Activated CD4-positive, alpha-beta memory T cell treated with anti-CD3 and anti-CD28 coated beads, Interleukin-2, amount 10 ng/mL, durations not matched to agents 7 days and 5 days (primary cell): ENCODE measurements around the gene HINT2. TPM values are rescaled to one million over a fixed set of nuclear protein-coding genes. Genes with fewer than 3 reads are reported as not detected.

Experiments used
- CTCF ChIA-PET: fragments of 350-600 bp; sonication (Branson Sonifier 250); formaldehyde crosslinking; loops from one replicate; lab custom pipeline; 2021; ENCODE audit warnings: antibody characterized with exemption, inconsistent platforms; lab: Charles Lee
- POLR2A ChIA-PET: fragments of 350-600 bp; sonication (Branson Sonifier 250); formaldehyde crosslinking; loops from one replicate; lab custom pipeline; 2021; ENCODE audit warnings: antibody characterized with exemption; lab: Charles Lee
- DNase-seq: peaks from one replicate; pipeline ENCODE4 v3.0.0-alpha.2; 2020
- H3K27ac Mint-ChIP-seq: one replicate; pipeline ENCODE4 v1.8.0; 2021; ENCODE audit warnings: mild to moderate bottlenecking, mixed read lengths
- H3K27me3 Mint-ChIP-seq: one replicate; pipeline ENCODE4 v1.8.0; 2021; ENCODE audit warnings: mixed read lengths
- H3K36me3 Mint-ChIP-seq: one replicate; pipeline ENCODE4 v1.8.0; 2021; ENCODE audit warnings: low read depth, mixed read lengths
- H3K4me1 Mint-ChIP-seq: one replicate; pipeline ENCODE4 v1.8.0; 2021; ENCODE audit warnings: mixed read lengths
- H3K4me3 Mint-ChIP-seq: one replicate; pipeline ENCODE4 v1.8.0; 2021; ENCODE audit warnings: mild to moderate bottlenecking, mixed read lengths
- H3K9me3 Mint-ChIP-seq: one replicate; pipeline ENCODE4 v1.8.0; 2021; ENCODE audit warnings: mixed read lengths
- total RNA-seq, 2 experiments: library from RNA; stranded (reverse); gene quantifications; one replicate each; pipeline ENCODE4 v1.2.3, GENCODE V29; 2021

The HINT2 gene
- total RNA-seq, 2 experiments from 2014 or later = 77.8 to 79.2 TPM

DNA sequence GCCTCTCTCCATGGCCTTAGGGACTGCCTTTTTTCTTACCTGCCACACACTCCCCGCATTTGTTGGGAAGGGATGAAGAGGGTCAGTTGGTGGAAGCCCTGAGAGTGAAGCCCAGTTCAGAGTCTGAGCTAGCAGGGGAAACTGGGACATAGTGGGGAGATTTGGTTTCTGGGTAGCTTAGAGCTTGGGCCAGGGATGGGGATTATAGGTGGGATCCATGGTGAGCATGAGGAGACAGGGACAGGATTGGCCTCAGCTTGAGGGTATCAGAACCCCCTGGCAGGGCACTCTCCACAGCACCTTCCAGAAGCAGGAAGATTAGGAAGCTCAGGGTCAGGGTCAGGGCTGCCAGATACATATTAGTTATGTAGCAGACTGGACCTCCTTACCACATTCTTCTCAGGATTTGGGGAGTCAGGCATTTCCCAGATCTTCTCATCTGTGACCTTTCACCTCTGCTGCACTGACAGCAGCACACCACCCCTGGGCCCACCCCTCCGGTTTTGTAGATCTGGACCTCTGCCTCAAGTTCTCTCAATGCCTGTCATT, 37.5 kb upstream of the HINT2 start:
- ChIA-PET CTCF (no interaction called here), POLR2A (no interaction called here)
- Mint-ChIP-seq H3K27ac (no peak overlapping the region), H3K36me3 (no peaks in the 10 kb centered on the region), H3K4me1 (peaks cover 8% of the 10 kb centered on the region), H3K4me3 (no peak overlapping the region), H3K9me3 (no peaks in the 10 kb centered on the region), H3K27me3 (peaks cover 11% of the 10 kb centered on the region)
- no peak for DNase-seq

DNA sequence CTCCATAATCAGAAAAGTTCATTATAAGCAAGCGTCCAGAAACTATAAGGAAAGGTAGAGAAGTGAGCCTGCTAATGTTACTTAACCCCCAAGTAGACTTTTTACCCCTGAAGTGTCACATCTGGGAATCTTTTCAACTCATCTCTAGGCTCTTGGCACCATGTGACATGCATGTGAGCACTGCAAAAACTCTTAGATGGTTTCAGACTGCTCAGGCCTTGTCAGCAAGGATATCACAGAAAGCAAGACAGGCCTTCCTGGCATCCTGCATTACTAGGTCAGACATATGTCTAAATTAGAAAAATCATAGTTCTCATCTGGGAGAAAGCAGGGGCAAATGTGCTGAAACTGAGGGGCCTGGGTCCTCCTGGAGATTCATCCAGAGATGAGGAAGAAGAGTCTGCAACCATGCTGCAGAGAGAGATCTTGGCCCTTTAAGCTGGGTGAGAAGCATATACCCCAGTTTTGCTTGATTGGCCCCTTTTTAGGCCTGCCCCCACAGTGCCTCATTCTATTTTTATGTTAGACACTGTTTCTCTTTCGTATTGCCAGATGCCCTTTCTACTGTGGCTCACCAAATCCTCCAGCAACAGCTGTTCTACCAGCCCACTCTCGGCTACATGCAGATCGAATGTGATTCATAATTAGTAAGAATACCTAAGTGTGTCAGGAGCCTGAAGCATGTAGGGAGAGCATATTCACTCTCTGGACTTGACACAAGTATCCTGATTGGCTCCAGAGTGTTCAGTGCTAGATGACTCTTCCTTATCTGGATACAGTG, 33.1 kb upstream of the HINT2 start:
- H3K36me3 Mint-ChIP-seq = no peaks in the 10 kb centered on the region
- H3K9me3 Mint-ChIP-seq = no peaks in the 10 kb centered on the region
- no peak overlapping the region for H3K4me3 Mint-ChIP-seq
- ChIA-PET CTCF (interaction anchor here (0.6 to 1.7 kb wide), 3 partner anchors 13 to 60 kb away, joined by 3 to 5 read pairs (median 3); no protein-coding TSS in a partner anchor), POLR2A (interaction anchor here (1.2 kb wide), 1 partner anchor 11 kb away, joined by 3 read pairs; no protein-coding TSS in a partner anchor)
- peaks cover 2% of the 10 kb centered on the region for H3K27me3 Mint-ChIP-seq
- peak overlapping the region; percentile 12 for H3K27ac Mint-ChIP-seq
- peaks cover 27% of the 10 kb centered on the region for H3K4me1 Mint-ChIP-seq
- DNase-seq = no peak

DNA sequence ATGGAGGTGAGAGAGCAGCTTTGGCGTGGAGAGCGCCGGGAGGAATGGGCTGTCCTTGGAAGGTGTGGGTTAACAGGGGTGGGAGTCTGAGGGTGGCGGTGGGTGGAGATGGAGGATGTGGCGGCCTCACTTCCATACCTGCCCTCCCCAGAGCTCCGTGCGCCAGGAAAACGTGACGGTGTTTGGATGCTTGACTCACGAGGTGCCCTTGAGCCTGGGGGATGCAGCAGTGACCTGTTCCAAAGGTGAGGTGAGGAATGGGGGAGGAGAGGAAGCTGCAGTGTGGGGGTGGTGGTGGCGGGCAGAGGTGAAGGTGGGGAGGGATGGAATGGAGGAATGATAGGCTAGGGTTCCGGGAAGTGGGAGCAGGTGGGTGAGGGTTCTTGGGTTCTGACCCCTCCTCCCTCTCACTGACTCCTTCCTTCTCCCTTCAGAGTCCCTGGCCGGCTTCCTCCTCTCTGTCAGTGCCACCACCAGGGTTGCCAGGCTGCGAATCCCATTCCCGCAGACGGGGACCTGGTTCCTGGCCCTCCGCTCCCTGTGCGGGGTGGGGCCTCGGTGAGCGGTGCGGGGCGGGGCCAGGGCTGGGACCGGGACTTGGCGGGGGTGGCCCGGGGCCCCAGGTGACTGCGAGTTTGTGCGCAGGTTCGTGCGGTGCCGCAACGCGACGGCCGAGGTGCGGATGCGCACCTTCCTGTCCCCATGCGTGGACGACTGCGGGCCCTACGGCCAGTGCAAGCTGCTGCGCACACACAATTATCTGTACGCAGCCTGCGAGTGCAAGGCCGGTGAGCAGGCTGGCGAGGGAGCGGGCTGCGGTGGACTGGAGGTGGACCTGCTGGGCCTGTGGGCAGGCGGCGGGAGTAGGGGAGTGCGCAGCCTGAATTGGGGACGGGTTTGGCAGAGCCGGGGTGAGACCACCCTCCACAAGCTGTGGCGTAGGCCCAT, 31.3 kb upstream of the HINT2 start:
- Mint-ChIP-seq H3K4me1 (peaks cover 31% of the 10 kb centered on the region), H3K27me3 (peaks cover 2% of the 10 kb centered on the region), H3K36me3 (no peaks in the 10 kb centered on the region), H3K27ac (no peak overlapping the region), H3K4me3 (no peak overlapping the region), H3K9me3 (no peaks in the 10 kb centered on the region)
- POLR2A ChIA-PET = interaction anchor here (0.7 to 1.2 kb wide), 3 partner anchors 10 to 32 kb away, joined by 3 to 4 read pairs (median 3); partner anchors contain the start of gene HINT2
- CTCF ChIA-PET = no interaction called here
- no peak for DNase-seq

DNA sequence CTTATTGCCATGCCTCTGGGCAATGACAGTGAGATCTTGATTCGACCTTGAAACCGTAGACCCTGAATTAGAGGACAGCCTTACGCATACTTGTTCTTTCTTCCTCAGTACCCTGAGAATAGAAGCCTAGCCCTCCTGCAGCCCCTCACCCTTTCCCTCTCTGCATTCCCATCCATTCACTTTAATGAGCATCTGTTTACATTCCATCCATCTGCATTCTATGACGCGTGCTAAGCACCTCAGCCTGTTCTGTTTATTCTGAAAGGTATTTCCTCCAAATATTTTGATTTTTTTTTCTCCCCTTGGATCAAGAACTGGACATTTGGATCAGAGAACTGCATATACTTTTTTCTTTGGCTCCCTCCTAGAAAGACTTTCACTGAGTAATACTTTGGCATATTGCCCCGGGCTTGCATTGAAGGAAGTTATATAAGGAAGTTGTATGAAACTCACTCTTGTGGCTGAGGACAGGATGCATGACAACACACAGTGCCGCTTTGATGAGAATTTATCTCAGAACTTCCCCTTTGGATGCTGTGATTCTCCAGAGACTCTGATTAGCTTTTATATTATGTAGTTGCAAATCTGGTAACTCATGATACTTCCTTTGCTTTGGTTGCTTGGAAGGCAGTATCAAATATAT, 29.9 kb upstream of the HINT2 start:
- H3K36me3 Mint-ChIP-seq = no peaks in the 10 kb centered on the region
- DNase-seq = no peak
- no peak overlapping the region for H3K4me3 Mint-ChIP-seq
- H3K4me1 Mint-ChIP-seq = peaks cover 31% of the 10 kb centered on the region
- CTCF ChIA-PET = no interaction called here
- H3K27me3 Mint-ChIP-seq = no peaks in the 10 kb centered on the region
- no peaks in the 10 kb centered on the region for H3K9me3 Mint-ChIP-seq
- POLR2A ChIA-PET = interaction anchor here (0.6 to 1.2 kb wide), 2 partner anchors 30 to 80 kb away, joined by 3 to 4 read pairs; partner anchors contain the start of gene HINT2
- H3K27ac Mint-ChIP-seq = no peak overlapping the region

DNA sequence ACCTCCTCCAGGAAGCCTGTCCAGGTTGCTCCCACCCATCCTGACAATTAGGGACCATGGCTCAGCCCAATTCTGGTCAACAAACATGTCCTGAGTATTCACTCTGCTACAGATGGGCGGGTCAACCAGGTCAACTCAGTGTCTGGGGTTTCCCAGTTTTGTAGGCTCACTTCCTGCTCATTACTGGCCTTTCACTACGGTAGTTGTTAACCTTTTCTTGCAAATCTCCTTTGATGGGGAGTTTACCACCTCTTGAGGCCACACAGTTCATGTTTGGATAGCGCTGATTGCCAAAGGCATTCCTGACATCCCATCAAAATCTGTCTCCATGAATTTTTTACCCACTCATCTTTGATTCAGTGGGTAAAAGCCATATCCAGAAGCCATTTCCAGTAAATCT, 28.0 kb upstream of the HINT2 start:
- CTCF ChIA-PET = no interaction called here

DNA sequence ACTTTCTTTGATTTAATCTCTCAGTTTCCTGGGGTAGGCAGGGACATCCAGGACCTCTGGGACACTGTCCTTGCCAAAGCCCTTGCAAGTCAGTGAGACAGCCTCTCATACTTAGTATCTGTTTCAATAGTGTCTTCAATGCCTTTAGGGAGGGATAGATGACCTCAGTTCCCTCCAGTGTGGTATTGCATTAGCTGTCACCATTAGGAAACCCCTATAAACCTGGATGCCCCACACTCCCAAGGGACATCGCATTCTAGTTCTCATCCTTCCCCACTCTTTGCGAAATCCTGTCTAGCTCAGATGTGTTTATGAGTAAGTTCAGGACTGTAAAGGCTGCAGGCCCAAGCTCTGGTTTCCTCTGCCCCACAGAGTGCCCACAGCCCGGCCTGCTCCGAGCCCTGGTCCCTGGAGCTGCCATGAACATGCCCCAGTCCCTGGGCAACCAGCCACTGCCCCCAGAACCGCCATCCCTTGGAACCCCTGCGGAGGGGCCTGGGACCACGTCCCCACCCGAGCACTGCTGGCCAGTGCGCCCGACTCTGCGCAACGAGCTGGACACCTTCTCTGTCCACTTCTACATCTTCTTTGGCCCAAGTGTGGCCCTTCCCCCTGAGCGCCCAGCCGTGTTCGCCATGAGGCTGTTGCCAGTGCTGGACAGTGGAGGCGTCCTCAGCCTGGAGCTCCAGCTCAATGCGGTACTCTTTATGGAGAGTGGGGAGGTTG, 27.3 kb upstream of the HINT2 start:
- no peak for DNase-seq
- POLR2A ChIA-PET = no interaction called here
- Mint-ChIP-seq H3K9me3 (no peaks in the 10 kb centered on the region), H3K4me3 (no peak overlapping the region), H3K27me3 (no peaks in the 10 kb centered on the region), H3K4me1 (peaks cover 22% of the 10 kb centered on the region), H3K27ac (no peak overlapping the region), H3K36me3 (no peaks in the 10 kb centered on the region)
- CTCF ChIA-PET = interaction anchor here (1.1 kb wide), 1 partner anchor 14 kb away, joined by 3 read pairs; the partner anchor contains the start of gene FAM221B

More for the DNA sequence above, 28.0 kb upstream of the HINT2 start:
- H3K4me3 Mint-ChIP-seq = no peak overlapping the region
- peaks cover 26% of the 10 kb centered on the region for H3K4me1 Mint-ChIP-seq
- no peaks in the 10 kb centered on the region for H3K27me3 Mint-ChIP-seq
- DNase-seq = no peak
- no peak overlapping the region for H3K27ac Mint-ChIP-seq
- POLR2A ChIA-PET = no interaction called here
- no peaks in the 10 kb centered on the region for H3K9me3 Mint-ChIP-seq
- no peaks in the 10 kb centered on the region for H3K36me3 Mint-ChIP-seq

DNA sequence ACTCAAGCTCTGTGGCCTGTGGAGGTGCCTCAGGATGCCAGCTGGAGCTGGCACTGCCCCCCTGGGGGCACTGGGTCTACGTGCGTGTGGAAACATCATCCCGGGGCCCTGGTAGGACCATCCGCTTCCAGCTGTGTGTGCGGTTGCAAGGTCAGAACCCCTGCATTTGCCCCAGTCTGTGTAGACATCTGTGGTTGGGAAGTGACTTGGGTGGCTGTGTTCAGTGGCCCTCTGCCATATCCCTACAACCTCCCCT, 26.7 kb upstream of the HINT2 start:
- no peaks in the 10 kb centered on the region for H3K27me3 Mint-ChIP-seq
- POLR2A ChIA-PET = no interaction called here
- H3K36me3 Mint-ChIP-seq = no peaks in the 10 kb centered on the region
- no peak overlapping the region for H3K27ac Mint-ChIP-seq
- CTCF ChIA-PET = interaction anchor here (1.1 kb wide), 1 partner anchor 13 kb away, joined by 3 read pairs; the partner anchor contains the start of gene FAM221B
- peaks cover 19% of the 10 kb centered on the region for H3K4me1 Mint-ChIP-seq
- no peak for DNase-seq
- no peaks in the 10 kb centered on the region for H3K9me3 Mint-ChIP-seq
- no peak overlapping the region for H3K4me3 Mint-ChIP-seq

DNA sequence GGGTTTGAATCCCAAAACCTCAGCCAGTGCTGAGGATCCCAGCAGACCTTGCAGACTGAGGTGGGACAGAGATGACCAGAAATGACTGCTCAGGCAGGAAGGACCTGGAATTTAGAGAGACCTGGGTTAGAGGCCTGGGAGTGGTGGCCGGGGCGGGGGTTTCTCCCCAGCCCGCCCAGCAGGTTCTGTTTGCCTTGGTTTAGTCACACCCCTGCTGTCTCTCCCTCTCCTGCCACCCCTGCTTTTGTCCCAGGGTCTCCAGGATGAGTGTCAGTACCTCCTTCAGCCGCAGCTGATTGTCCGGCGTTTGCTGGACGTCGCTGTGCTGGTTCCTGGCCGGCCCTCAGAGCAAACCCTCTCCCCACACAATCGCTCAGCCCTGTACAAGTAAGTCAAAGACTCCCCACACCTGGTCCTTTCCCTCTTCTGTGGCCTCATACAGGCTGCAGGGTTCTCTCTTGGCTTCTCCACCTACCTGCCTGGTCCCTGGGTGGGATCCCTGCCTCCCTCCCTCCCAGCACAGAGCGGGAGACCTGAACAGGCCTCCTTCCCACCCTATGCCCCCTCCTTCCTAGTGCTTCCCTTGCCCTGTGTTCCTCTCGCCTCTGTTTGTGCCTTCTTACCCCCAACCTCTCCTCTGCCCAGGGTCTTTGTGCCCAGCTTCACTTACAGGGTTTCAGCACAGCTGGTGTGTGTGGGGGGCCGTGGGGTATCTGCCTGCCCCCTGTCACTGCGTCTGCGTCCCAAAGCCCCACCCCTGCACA, 26.2 kb upstream of the HINT2 start:
- DNase-seq = no peak
- H3K27ac Mint-ChIP-seq = no peak overlapping the region
- no peaks in the 10 kb centered on the region for H3K36me3 Mint-ChIP-seq
- ChIA-PET POLR2A (no interaction called here), CTCF (interaction anchor here (1.1 kb wide), 1 partner anchor 13 kb away, joined by 3 read pairs; the partner anchor contains the start of gene FAM221B)
- H3K27me3 Mint-ChIP-seq = no peaks in the 10 kb centered on the region
- H3K9me3 Mint-ChIP-seq = no peaks in the 10 kb centered on the region
- H3K4me1 Mint-ChIP-seq = peaks cover 19% of the 10 kb centered on the region
- H3K4me3 Mint-ChIP-seq = no peak overlapping the region

DNA sequence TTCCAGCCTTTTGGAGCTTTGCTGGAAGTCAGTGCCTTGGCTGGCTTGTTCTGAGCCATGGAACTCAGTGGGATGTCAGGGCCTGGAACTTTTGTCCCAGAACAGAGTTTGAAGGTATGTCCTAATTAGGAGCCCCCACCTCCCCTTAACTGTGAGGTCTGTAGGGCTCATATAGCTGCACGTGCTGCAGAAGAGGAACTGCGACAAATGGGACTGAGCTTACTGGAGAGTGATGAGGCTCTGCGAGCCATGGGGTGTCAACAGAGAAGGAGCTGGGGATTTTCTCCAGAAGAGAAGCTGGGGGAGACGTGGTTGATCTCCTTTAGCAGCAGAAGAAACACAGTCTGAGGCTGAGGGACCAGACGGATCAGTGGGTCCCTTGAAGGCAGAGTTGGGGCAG, 25.1 kb upstream of the HINT2 start:
- ChIA-PET POLR2A (no interaction called here), CTCF (no interaction called here)
- DNase-seq = no peak
- Mint-ChIP-seq H3K4me3 (no peak overlapping the region), H3K36me3 (no peaks in the 10 kb centered on the region), H3K9me3 (no peaks in the 10 kb centered on the region), H3K27ac (no peak overlapping the region), H3K27me3 (no peaks in the 10 kb centered on the region), H3K4me1 (peaks cover 10% of the 10 kb centered on the region)

DNA sequence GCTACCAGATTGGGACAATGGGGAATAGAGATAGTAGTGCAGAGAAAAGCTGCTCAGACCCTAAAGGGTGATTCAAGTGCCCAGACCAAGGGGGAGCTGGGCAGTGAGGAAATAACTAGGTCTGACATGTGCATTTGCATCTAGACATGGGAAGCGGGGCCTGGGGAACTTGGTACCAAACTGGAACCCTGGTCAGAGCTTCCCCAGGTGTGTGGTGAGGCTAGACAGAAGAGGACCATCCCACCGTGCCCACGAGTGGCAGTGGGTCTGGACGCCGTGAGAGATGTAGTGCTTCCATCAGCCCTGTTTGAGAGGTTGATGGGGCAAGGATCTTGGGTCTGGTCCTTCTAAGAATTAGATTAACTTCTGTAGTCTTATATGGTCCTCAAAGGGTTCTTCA, 21.8 kb upstream of the HINT2 start:
- H3K4me1 Mint-ChIP-seq = peaks cover 3% of the 10 kb centered on the region

DNA sequence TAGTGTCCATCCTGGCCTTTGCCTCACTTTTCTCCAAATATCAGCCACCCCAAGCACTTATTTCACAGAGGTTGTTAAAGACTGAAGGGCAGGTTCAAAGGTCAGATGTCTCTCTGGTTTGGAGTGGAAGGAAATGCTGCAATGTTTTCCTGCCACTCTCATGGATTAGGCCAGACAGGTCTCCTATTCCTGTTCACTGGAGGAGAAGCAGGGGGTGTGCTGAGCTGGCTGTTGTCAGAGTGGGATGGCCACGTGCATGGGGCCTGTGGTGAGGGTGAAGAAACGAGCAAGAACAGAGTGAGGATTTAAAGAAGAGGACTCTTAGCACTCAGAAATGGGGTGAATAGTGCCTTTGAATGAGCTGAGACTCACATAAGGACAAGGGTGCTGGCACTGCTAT, 20.9 kb upstream of the HINT2 start:
- POLR2A ChIA-PET = no interaction called here

More for the DNA sequence above, 21.8 kb upstream of the HINT2 start:
- POLR2A ChIA-PET = interaction anchor here (1.0 kb wide), 1 partner anchor 11 kb away, joined by 3 read pairs; no protein-coding TSS in a partner anchor
- Mint-ChIP-seq H3K27ac (no peak overlapping the region), H3K9me3 (no peaks in the 10 kb centered on the region), H3K36me3 (no peaks in the 10 kb centered on the region), H3K4me3 (no peak overlapping the region), H3K27me3 (no peaks in the 10 kb centered on the region)
- DNase-seq = no peak
- CTCF ChIA-PET = interaction anchor here (1.3 to 3.8 kb wide), 6 partner anchors 10 to 140 kb away, joined by 3 to 29 read pairs (median 6); partner anchors contain the start of gene SPAG8

More for the DNA sequence above, 20.9 kb upstream of the HINT2 start:
- Mint-ChIP-seq H3K9me3 (no peaks in the 10 kb centered on the region), H3K27me3 (no peaks in the 10 kb centered on the region), H3K27ac (no peak overlapping the region), H3K4me3 (no peak overlapping the region), H3K36me3 (no peaks in the 10 kb centered on the region), H3K4me1 (peaks cover 3% of the 10 kb centered on the region)
- CTCF ChIA-PET = interaction anchor here (0.8 to 3.8 kb wide), 16 partner anchors 9 to 224 kb away, joined by 3 to 29 read pairs (median 3); partner anchors contain the start of genes HINT2 and SPAG8
- DNase-seq = no peak
